ENCODE data around the gene HDAC11. TPM values are rescaled to one million over a fixed set of nuclear protein-coding genes. Genes with fewer than 3 reads are reported as not detected.

Gene HDAC11
- total RNA-seq, 4 donors from 2014 or later = 19.8 to 44.0 (median 27.1) TPM

DNA sequence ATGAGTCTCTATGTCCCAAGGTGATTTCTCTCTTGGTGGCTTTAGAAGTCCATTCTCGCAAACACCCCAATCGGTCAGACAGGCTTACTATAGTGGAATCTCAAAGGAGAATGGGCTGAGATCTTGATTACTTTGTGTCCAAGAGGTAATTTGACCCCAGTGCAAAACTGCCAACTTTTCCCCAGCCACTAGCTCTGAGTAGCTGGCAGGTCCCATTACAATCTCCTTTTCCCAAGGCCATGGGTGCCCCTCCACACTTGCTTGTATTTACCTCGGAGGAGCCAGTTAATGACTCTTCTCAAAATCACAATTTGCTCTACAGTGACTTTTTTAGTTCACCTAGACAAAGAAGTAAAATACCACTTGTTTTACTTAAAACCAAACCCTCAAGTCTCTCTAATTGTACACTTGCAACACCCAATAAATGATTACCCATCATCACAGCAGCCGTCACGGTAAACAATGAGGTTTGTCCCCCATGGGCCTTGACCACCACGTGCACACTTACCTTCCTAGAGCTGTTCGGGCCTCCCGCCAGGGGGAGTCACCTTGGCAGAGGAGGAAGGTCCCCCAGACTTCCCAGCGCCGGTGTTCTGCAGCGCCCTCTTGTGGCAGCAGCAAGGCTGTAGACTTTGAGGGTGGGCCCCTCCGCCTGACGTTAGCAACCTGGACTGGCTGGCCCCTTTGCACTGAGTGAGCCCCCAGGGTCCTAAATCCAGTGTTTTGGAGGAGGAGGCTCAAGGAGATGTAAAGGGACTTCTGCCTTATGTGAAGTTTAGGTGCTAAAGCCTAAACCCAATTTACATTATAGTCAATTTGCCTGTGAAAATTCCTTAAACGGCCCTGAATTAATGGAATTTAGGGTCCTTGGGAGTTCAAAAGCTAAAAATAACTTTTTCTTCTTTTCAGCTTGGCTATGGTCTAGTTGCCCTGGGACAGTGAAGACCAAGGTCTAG, 18.7 kb upstream of the HDAC11 start:
- H3K9me3 ChIP-seq = no peaks in the 10 kb centered on the region
- in situ Hi-C loops (cut with MboI; ENCODE audit: low pct_ligation_motif_present in 1 of 4, low pct_unique_long_range_greater_than_20kb in 1 of 4, low sequenced_read_pairs in 3 of 4) = loop anchor here in 1 of 4 donors (25.0 kb wide), 1 partner anchor 374 kb away; no protein-coding TSS in a partner anchor
- intact Hi-C loops (cut with DNase I; ENCODE audit: low total_unique reads) = no loop called here
- DNase-seq = peak; percentile 64
- no peaks in the 10 kb centered on the region for H3K4me1 ChIP-seq
- H3K27ac ChIP-seq = no peak overlapping the region
- H3K27me3 ChIP-seq = no peaks in the 10 kb centered on the region
- H3K36me3 ChIP-seq = no peaks in the 10 kb centered on the region
- WGBS, 2 donors (ENCODE audit: low coverage in 1 of 2) = 30 to 52% methylated on average over 6 to 14 of the region's 14 CpGs
- TF ChIP-seq, protein P1, sequence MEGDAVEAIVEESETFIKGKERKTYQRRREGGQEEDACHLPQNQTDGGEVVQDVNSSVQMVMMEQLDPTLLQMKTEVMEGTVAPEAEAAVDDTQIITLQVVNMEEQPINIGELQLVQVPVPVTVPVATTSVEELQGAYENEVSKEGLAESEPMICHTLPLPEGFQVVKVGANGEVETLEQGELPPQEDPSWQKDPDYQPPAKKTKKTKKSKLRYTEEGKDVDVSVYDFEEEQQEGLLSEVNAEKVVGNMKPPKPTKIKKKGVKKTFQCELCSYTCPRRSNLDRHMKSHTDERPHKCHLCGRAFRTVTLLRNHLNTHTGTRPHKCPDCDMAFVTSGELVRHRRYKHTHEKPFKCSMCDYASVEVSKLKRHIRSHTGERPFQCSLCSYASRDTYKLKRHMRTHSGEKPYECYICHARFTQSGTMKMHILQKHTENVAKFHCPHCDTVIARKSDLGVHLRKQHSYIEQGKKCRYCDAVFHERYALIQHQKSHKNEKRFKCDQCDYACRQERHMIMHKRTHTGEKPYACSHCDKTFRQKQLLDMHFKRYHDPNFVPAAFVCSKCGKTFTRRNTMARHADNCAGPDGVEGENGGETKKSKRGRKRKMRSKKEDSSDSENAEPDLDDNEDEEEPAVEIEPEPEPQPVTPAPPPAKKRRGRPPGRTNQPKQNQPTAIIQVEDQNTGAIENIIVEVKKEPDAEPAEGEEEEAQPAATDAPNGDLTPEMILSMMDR (IDR thresholded peaks at IDR 0.05) = peak; percentile 38 to 66 (median 60)
- TF ChIP-seq EP300 (IDR thresholded peaks at IDR 0.05; ENCODE audit: low read depth) = no peak
- H3K4me3 ChIP-seq = no peak overlapping the region

DNA sequence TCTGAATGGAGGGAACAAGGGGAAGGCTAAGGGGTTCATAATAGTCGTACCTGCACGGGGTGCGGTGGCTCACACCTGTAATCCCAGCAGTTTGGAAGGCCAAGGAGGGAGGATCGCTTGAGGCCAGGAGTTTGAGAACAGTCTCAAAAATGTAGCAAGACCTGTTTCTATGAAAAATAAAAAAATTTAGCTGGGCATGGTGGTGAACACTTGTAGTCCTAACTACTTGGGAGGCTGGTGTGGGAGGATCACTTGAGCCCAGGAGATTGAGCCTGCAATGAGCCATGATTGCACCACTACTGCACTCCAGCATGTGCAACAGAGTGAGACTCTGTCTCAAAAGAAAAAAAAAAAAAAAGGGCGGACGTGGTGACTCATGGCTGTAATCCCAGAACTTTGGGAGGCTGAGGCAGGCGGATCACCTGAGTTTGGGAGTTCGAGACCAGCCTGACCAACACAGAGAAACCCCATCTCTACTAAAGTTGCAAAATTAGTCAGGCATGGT, 17.9 kb upstream of the HDAC11 start:
- H3K27ac ChIP-seq = no peak overlapping the region
- no peak for TF ChIP-seq POLR2AphosphoS5 (IDR thresholded peaks at IDR 0.05)
- no peak for TF ChIP-seq EP300 (IDR thresholded peaks at IDR 0.05; ENCODE audit: low read depth)
- TF ChIP-seq POLR2A (IDR thresholded peaks at IDR 0.05) = no peak
- TF ChIP-seq, protein P1 (IDR thresholded peaks at IDR 0.05) = no peak
- intact Hi-C loops (cut with DNase I; ENCODE audit: low total_unique reads) = no loop called here
- no peak overlapping the region for H3K4me3 ChIP-seq
- 77 to 85% methylated on average over 6 to 8 of the region's 8 CpGs for WGBS, 2 donors (ENCODE audit: low coverage in 1 of 2)
- no peaks in the 10 kb centered on the region for H3K36me3 ChIP-seq
- no peak for DNase-seq
- in situ Hi-C loops (cut with MboI; ENCODE audit: low pct_ligation_motif_present in 1 of 4, low pct_unique_long_range_greater_than_20kb in 1 of 4, low sequenced_read_pairs in 3 of 4) = loop anchor here in 1 of 4 donors (25.0 kb wide), 1 partner anchor 375 kb away; no protein-coding TSS in a partner anchor
- no peaks in the 10 kb centered on the region for H3K27me3 ChIP-seq
- no peaks in the 10 kb centered on the region for H3K9me3 ChIP-seq
- no peaks in the 10 kb centered on the region for H3K4me1 ChIP-seq

GRCh38 chr3:13462822-13463221, 17.3 kb upstream of the HDAC11 start:
- intact Hi-C loops (cut with DNase I; ENCODE audit: low total_unique reads) (no loop called here), in situ Hi-C loops (cut with MboI; ENCODE audit: low pct_ligation_motif_present in 1 of 4, low pct_unique_long_range_greater_than_20kb in 1 of 4, low sequenced_read_pairs in 3 of 4) (loop anchor here in 1 of 4 donors (25.0 kb wide), 1 partner anchor 376 kb away; no protein-coding TSS in a partner anchor)
- H3K27ac ChIP-seq = no peak overlapping the region
- H3K9me3 ChIP-seq = no peaks in the 10 kb centered on the region
- H3K4me1 ChIP-seq = no peaks in the 10 kb centered on the region
- H3K4me3 ChIP-seq = no peak overlapping the region
- no peaks in the 10 kb centered on the region for H3K27me3 ChIP-seq
- 72 to 82% methylated on average over 5 of the region's 5 CpGs for WGBS, 2 donors (ENCODE audit: low coverage in 1 of 2)
- TF ChIP-seq POLR2AphosphoS5 (IDR thresholded peaks at IDR 0.05) (no peak), POLR2A (IDR thresholded peaks at IDR 0.05) (no peak), EP300 (IDR thresholded peaks at IDR 0.05; ENCODE audit: low read depth) (no peak)
- TF ChIP-seq, protein P1 (IDR thresholded peaks at IDR 0.05) = no peak
- no peak for DNase-seq
- H3K36me3 ChIP-seq = no peaks in the 10 kb centered on the region

DNA sequence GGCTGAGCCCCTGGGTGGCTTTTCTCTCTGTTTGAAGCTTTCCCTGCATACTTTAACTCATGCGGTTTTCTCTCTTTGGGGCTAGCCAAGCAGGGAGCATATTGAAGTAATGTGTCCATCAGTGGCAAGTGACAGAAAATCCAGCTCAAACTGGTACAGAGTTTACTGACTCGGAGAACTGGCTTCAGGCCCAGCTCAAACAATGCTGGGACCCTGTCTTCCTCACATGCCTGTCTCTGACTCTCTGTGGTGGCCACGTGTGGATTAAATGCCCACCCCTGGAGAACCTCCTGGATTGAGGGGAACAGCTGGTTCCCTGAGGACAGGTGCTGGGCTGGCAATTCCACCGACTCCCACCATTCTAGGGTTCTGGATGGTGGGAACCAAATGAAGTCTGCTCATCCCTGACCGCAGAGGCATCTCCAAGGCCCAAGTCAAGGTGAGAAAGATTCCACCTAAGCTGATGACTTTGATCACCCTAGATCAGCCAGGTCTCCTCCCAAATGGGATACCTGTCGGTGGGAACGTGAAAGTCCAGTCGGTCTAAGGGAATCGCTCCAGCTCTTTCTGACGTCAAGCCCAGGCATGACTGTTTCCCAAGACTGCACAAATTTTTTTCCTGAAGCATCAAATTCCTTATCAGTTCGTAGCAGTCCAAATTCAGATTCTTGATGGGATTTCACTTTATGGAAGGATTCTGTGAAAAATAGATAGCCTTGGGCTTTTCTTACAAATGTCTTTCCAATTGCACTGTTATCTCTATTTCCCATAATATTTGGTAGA, 16.3 kb upstream of the HDAC11 start:
- Histone ChIP-seq H3K9me3 (no peaks in the 10 kb centered on the region), H3K27me3 (no peaks in the 10 kb centered on the region), H3K36me3 (no peaks in the 10 kb centered on the region), H3K4me1 (no peaks in the 10 kb centered on the region), H3K4me3 (no peak overlapping the region), H3K27ac (no peak overlapping the region)
- intact Hi-C loops (cut with DNase I; ENCODE audit: low total_unique reads) = no loop called here
- in situ Hi-C loops (cut with MboI; ENCODE audit: low pct_ligation_motif_present in 1 of 4, low pct_unique_long_range_greater_than_20kb in 1 of 4, low sequenced_read_pairs in 3 of 4) = loop anchor here in 1 of 4 donors (25.0 kb wide), 1 partner anchor 377 kb away; no protein-coding TSS in a partner anchor
- 77 to 87% methylated on average over 6 to 11 of the region's 11 CpGs for WGBS, 2 donors (ENCODE audit: low coverage in 1 of 2)
- TF ChIP-seq POLR2A (IDR thresholded peaks at IDR 0.05) = no peak
- no peak for TF ChIP-seq POLR2AphosphoS5 (IDR thresholded peaks at IDR 0.05)
- TF ChIP-seq, protein P1 (IDR thresholded peaks at IDR 0.05) = no peak
- no peak for TF ChIP-seq EP300 (IDR thresholded peaks at IDR 0.05; ENCODE audit: low read depth)
- no peak for DNase-seq
